Choroid plexus epithelial cell (primary cell): Measurements from ENCODE around the gene IL13.
A peak's percentile ranks its signal among the peaks of the same experiment; 100 is the strongest.

Experiments
- DNase-seq: peaks from one replicate; pipeline ENCODE4 v3.0.0-alpha.2; 2010; ENCODE audit warnings: low read depth
- H3K4me3 ChIP-seq: 2 replicates; pipeline ENCODE4 v1.5.1; 2011; ENCODE audit warnings: low read depth, mild to moderate bottlenecking, control low read depth, low read length, moderate library complexity
- CTCF ChIP-seq: conservative IDR thresholded peaks from 2 replicates; pipeline ENCODE4 v1.5.1; 2011; ENCODE audit warnings: low read depth, mild to moderate bottlenecking, control low read depth, inconsistent platforms, low read length, moderate library complexity

IL13 gene

GRCh38 chr5:132641841-132642240 is 16.1 kb upstream of the IL13 start:
- no peak for DNase-seq
- no peak overlapping the region for H3K4me3 ChIP-seq
- TF ChIP-seq CTCF, result no peak

- H3K4me3 ChIP-seq, result no peak overlapping the region
- no peak for TF ChIP-seq CTCF
- DNase-seq, result no peak
Observed at GRCh38 chr5:132644177-132644576, 13.8 kb upstream of the IL13 start.

- H3K4me3 ChIP-seq, result no peak overlapping the region
- no peak for DNase-seq
- TF ChIP-seq CTCF, result no peak
Observed at GRCh38 chr5:132646583-132647266, 11.2 kb upstream of the IL13 start.

GRCh38 chr5:132647473-132647872 is 10.5 kb upstream of the IL13 start:
- H3K4me3 ChIP-seq, result no peak overlapping the region
- no peak for DNase-seq
- no peak for TF ChIP-seq CTCF

- no peak overlapping the region for H3K4me3 ChIP-seq
- no peak for DNase-seq
- no peak for TF ChIP-seq CTCF
Observed at GRCh38 chr5:132648355-132648754, 9.6 kb upstream of the IL13 start.

- TF ChIP-seq CTCF, result no peak
- no peak overlapping the region for H3K4me3 ChIP-seq
- DNase-seq, result no peak
Observed at GRCh38 chr5:132651838-132652469, 6.0 kb upstream of the IL13 start.

GRCh38 chr5:132653716-132654115 is 4.3 kb upstream of the IL13 start:
- TF ChIP-seq CTCF, result peak; percentile 18
- no peak overlapping the region for H3K4me3 ChIP-seq
- DNase-seq, result peak; percentile 16
